ENCODE measurements around the gene DNAI2.

The DNAI2 gene

GRCh38 chr17:74297941-74298340 lies 23.9 kb downstream of the DNAI2 start:
- TF ChIP-seq ZNF274 (IDR thresholded peaks at IDR 0.05; ENCODE audit: low read depth, low read length), result no peak

DNA sequence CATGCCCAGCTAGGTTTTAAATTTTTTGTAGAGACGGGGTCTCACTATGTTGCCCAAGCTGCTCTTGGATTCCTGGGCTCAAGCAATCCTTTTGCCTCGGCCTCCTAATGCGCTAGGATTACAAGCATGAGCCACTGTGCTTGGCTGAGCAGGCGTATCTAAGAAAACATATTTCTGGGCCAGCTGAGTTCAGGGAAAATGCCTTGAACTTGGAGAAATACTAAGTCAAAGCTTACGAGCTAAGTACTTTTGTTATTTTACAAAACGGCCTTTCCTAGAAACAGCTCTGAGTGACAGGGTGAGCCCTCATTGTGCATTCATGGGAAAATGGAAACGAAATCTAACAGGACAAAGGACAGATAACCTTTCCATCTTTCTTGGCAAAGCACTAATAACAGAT lies 24.7 kb downstream of the DNAI2 start:
- no peak for TF ChIP-seq ZNF274 (IDR thresholded peaks at IDR 0.05; ENCODE audit: low read depth, low read length)
- H3K4me3 ChIP-seq (ENCODE audit: low read length), result no peak overlapping the region

More at GRCh38 chr17:74297941-74298340, 23.9 kb downstream of the DNAI2 start:
- no peak overlapping the region for H3K4me3 ChIP-seq (ENCODE audit: low read length)

- TF ChIP-seq ZNF274 (IDR thresholded peaks at IDR 0.05; ENCODE audit: low read depth, low read length), result no peak
- H3K4me3 ChIP-seq (ENCODE audit: low read length), result no peak overlapping the region
These were observed 25.4 kb downstream of the DNAI2 start for GRCh38 chr17:74299226-74300009.

DNA sequence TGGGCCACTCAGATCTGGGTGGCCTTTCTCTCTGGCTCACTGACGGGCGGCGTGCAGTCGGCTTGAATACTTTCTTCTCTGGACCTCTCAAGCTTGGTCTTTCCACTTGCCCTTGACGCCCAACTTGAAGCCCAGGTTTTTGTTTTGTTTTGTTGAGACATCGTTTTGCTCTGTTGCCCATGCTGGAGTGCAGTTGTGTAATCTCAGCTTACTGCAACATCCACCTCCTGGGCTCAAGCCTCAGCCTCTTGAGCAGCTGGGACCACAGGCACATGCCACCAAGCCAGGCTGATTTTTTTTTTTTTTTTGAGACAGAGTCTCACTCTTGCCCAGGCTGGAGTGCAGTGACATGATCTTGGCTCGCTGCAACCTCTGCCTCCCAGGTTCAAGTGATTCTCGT lies 29.3 kb downstream of the DNAI2 start:
- no peak overlapping the region for H3K4me3 ChIP-seq (ENCODE audit: low read length)
- no peak for TF ChIP-seq ZNF274 (IDR thresholded peaks at IDR 0.05; ENCODE audit: low read depth, low read length)

DNA sequence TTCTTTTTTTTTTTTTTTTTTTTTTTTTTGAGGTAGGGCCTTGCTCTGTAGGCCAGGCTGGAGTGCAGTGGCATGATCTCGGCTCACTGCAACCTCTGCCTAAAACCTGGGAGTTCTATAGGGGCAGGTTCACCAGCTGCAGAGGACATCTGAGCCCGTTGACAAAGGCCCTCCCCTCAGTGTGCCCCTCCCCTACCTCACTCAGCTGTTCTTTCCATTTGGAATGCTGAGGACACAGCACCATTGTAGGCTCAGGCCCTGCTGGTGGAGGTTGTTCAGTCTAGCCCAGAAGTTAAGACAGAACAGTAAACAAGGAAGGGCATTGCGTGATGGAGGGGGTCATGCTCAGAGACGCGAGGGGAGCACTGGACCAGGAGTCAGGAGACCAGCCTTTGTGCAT lies 30.1 kb downstream of the DNAI2 start:
- H3K4me3 ChIP-seq (ENCODE audit: low read length), result no peak overlapping the region
- TF ChIP-seq ZNF274 (IDR thresholded peaks at IDR 0.05; ENCODE audit: low read depth, low read length), result no peak

GRCh38 chr17:74305865-74306654 lies 32.0 kb downstream of the DNAI2 start:
- TF ChIP-seq ZNF274 (IDR thresholded peaks at IDR 0.05; ENCODE audit: low read depth, low read length), result no peak
- no peak overlapping the region for H3K4me3 ChIP-seq (ENCODE audit: low read length)

- H3K4me3 ChIP-seq (ENCODE audit: low read length), result no peak overlapping the region
- TF ChIP-seq ZNF274 (IDR thresholded peaks at IDR 0.05; ENCODE audit: low read depth, low read length), result no peak
These were observed 34.1 kb downstream of the DNAI2 start for GRCh38 chr17:74307984-74308773.

DNA sequence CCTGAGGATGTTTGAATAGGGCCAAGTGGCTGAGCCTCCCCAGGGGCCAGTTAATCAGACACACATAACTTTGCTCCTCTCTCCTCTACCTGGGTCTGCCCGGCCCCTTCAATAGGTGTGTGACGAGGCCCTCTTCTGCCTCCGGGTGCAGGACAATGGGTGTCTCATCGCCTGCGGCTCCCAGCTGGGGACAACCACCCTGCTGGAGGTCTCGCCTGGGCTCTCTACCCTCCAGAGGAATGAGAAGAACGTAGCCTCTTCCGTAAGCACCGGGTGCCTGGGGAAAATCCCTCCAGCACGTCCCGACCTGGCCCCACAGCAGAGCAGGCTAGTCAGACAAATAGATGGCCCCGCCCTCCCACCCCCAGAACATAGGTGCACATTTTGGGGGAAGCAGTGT lies 35.9 kb downstream of the DNAI2 start:
- H3K4me3 ChIP-seq (ENCODE audit: low read length), result no peak overlapping the region
- TF ChIP-seq ZNF274 (IDR thresholded peaks at IDR 0.05; ENCODE audit: low read depth, low read length), result no peak

GRCh38 chr17:74314877-74315276 lies 40.8 kb downstream of the DNAI2 start:
- TF ChIP-seq ZNF274 (IDR thresholded peaks at IDR 0.05; ENCODE audit: low read depth, low read length), result no peak
- no peak overlapping the region for H3K4me3 ChIP-seq (ENCODE audit: low read length)

GRCh38 chr17:74316220-74316619 lies 42.2 kb downstream of the DNAI2 start:
- no peak for TF ChIP-seq ZNF274 (IDR thresholded peaks at IDR 0.05; ENCODE audit: low read depth, low read length)
- no peak overlapping the region for H3K4me3 ChIP-seq (ENCODE audit: low read length)

GRCh38 chr17:74317071-74317470 lies 43.0 kb downstream of the DNAI2 start:
- no peak for TF ChIP-seq ZNF274 (IDR thresholded peaks at IDR 0.05; ENCODE audit: low read depth, low read length)
- H3K4me3 ChIP-seq (ENCODE audit: low read length), result no peak overlapping the region

DNA sequence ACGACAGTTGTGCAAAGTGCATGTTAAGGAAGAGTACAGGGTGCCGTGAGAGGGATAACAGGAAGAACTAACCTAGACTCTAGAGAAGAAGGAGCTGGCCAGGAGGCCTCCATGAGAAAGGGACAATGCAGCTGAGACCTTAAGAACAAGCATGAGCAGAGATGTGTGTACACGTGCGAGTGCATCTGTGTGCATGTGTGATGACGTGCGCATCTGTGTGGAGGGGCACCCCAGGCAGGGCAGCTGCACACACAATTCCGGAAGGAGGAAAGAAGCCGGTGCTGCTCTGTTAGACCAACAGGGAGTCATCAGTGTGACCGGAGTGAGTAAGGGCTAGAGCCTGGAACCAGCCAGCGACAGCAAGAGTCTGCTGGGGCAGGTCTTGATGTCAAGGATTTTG lies 44.4 kb downstream of the DNAI2 start:
- TF ChIP-seq ZNF274 (IDR thresholded peaks at IDR 0.05; ENCODE audit: low read depth, low read length), result no peak
- no peak overlapping the region for H3K4me3 ChIP-seq (ENCODE audit: low read length)

DNA sequence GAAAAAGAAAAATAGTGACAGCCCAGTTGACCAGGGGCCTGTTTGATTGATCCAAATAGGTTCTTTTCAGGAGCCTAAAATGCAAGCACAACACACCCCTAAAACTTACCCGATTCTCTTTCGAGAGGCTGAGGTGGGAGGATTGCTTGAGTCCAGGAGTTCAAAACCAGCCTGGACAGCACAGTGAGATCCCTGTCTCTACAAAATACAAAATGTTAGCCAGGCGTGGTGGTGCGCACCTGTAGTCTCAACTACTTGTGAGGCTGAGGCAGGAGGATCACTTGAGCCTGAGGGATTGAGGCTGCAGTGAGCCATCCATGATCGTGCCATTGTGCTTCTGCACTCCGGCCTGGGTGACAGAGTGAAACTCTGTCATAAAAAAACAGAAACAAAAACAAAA lies 50.5 kb downstream of the DNAI2 start:
- TF ChIP-seq ZNF274 (IDR thresholded peaks at IDR 0.05; ENCODE audit: low read depth, low read length), result no peak
- no peak overlapping the region for H3K4me3 ChIP-seq (ENCODE audit: low read length)

DNA sequence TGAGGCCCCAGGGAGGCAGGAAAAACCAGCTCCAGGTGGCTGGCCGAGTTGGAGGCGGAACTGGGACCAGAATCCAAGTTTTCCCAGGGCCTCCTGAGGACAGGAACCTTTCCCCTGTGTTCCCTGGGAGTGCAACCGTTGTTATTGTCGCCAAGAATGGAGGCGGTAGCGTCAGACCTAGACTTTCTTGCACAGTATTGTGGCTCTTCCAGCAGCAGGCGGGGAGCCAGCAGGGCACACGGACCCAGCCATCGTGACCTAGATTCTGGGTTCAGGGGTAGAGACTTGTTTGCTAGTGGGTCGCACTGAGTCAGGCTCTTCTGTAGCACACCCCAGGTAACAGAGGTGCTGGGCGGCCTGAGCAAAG lies 51.3 kb downstream of the DNAI2 start:
- no peak overlapping the region for H3K4me3 ChIP-seq (ENCODE audit: low read length)
- no peak for TF ChIP-seq ZNF274 (IDR thresholded peaks at IDR 0.05; ENCODE audit: low read depth, low read length)

Data from GM08714 (cell line).